Lower lobe of right lung (tissue), 2 donors: Measurements from ENCODE around the gene STS. TPM values are rescaled to one million over a fixed set of nuclear protein-coding genes. Genes with fewer than 3 reads are reported as not detected.

Experiments
- ATAC-seq, 2 donors: fragments of 200-7000 bp; cut with Tn5 transposase; one replicate each; pipeline ENCODE4 v1.9.1; 2020 to 2022; ENCODE audit warnings: mild to moderate bottlenecking in 2 of 2, moderate library complexity in 2 of 2
- DNase-seq: peaks from one replicate; pipeline ENCODE4 v3.0.0-alpha.2; 2020
- H3K27ac ChIP-seq: fragments of 200-600 bp; one replicate; pipeline ENCODE4 v1.8.0; 2022
- H3K27me3 ChIP-seq: fragments of 200-600 bp; one replicate; pipeline ENCODE4 v1.8.0; 2022; ENCODE audit warnings: low read depth
- H3K36me3 ChIP-seq: fragments of 200-600 bp; one replicate; pipeline ENCODE4 v1.8.0; 2022; ENCODE audit warnings: mild to moderate bottlenecking
- H3K4me1 ChIP-seq: fragments of 200-600 bp; one replicate; pipeline ENCODE4 v1.8.0; 2022
- H3K4me3 ChIP-seq: fragments of 200-600 bp; one replicate; pipeline ENCODE4 v1.8.0; 2022; ENCODE audit warnings: mild to moderate bottlenecking
- H3K9me3 ChIP-seq: fragments of 200-600 bp; one replicate; pipeline ENCODE4 v1.8.0; 2022
- CTCF ChIP-seq: fragments of 200-600 bp; IDR thresholded peaks from one replicate; pipeline ENCODE4 v1.8.0; 2022; ENCODE audit warnings: antibody characterized with exemption, mild to moderate bottlenecking
- intact Hi-C: fragments of 100-400 bp; cut with DNase I; formaldehyde crosslinking; loops from one replicate; pipeline ENCODE4 v1.11.0; 2022
- total RNA-seq: library from RNA; stranded (reverse); fragmentation: NEBNext Ultra II Directional; extraction: Animal tissue kit (Norgen Biotek cat#: 25700); gene quantifications from one replicate; pipeline ENCODE4 v1.2.1, GENCODE V29; 2021
- donor health status: DM: no; HTN: yes; CAD: no; lungs with severe emphysema.

The STS gene
- total RNA-seq, 1 donor from 2014 or later: 9.7 TPM

- Histone ChIP-seq H3K36me3 (no peaks in the 10 kb centered on the region), H3K4me1 (no peaks in the 10 kb centered on the region), H3K27ac (no peak overlapping the region), H3K4me3 (no peak overlapping the region), H3K9me3 (no peaks in the 10 kb centered on the region), H3K27me3 (no peaks in the 10 kb centered on the region)
- DNase-seq (no peak), ATAC-seq (no peak)
- TF ChIP-seq CTCF: no peak
- intact Hi-C loops: no loop called here
These were observed 37.3 kb downstream of the STS start for GRCh38 chrX:7184816-7185215.

GRCh38 chrX:7188672-7189071 lies 41.2 kb downstream of the STS start:
- Histone ChIP-seq H3K36me3 (no peaks in the 10 kb centered on the region), H3K27me3 (no peaks in the 10 kb centered on the region), H3K27ac (no peak overlapping the region), H3K4me3 (no peak overlapping the region), H3K4me1 (no peaks in the 10 kb centered on the region), H3K9me3 (no peaks in the 10 kb centered on the region)
- ATAC-seq: no peak
- intact Hi-C loops: no loop called here
- no peak for TF ChIP-seq CTCF
- DNase-seq: no peak

GRCh38 chrX:7190157-7190556 lies 42.6 kb downstream of the STS start:
- TF ChIP-seq CTCF: no peak
- ATAC-seq: no peak
- Histone ChIP-seq H3K36me3 (no peaks in the 10 kb centered on the region), H3K9me3 (no peaks in the 10 kb centered on the region), H3K4me3 (no peak overlapping the region), H3K27me3 (no peaks in the 10 kb centered on the region), H3K4me1 (no peaks in the 10 kb centered on the region), H3K27ac (no peak overlapping the region)
- intact Hi-C loops: no loop called here
- DNase-seq: no peak

GRCh38 chrX:7191681-7192110 lies 44.2 kb downstream of the STS start:
- no peak for TF ChIP-seq CTCF
- intact Hi-C loops: no loop called here
- H3K4me3 ChIP-seq: no peak overlapping the region

GRCh38 chrX:7192871-7193270 lies 45.4 kb downstream of the STS start:
- Histone ChIP-seq H3K27ac (no peak overlapping the region), H3K36me3 (no peaks in the 10 kb centered on the region), H3K27me3 (no peaks in the 10 kb centered on the region), H3K4me1 (no peaks in the 10 kb centered on the region), H3K9me3 (no peaks in the 10 kb centered on the region), H3K4me3 (no peak overlapping the region)
- no peak for ATAC-seq
- TF ChIP-seq CTCF: no peak
- intact Hi-C loops: no loop called here
- no peak for DNase-seq

More at GRCh38 chrX:7191681-7192110, 44.2 kb downstream of the STS start:
- DNase-seq (no peak), ATAC-seq (no peak)
- Histone ChIP-seq H3K4me1 (no peaks in the 10 kb centered on the region), H3K27me3 (no peaks in the 10 kb centered on the region), H3K9me3 (no peaks in the 10 kb centered on the region), H3K27ac (no peak overlapping the region), H3K36me3 (no peaks in the 10 kb centered on the region)

- H3K9me3 ChIP-seq: no peaks in the 10 kb centered on the region
- H3K36me3 ChIP-seq: no peaks in the 10 kb centered on the region
- H3K4me3 ChIP-seq: no peak overlapping the region
- H3K4me1 ChIP-seq: no peaks in the 10 kb centered on the region
- DNase-seq (no peak), ATAC-seq (no peak)
- no peaks in the 10 kb centered on the region for H3K27me3 ChIP-seq
- no peak overlapping the region for H3K27ac ChIP-seq
- intact Hi-C loops: no loop called here
- TF ChIP-seq CTCF: no peak
These were observed 47.1 kb downstream of the STS start for GRCh38 chrX:7194606-7195005.
